Measurements from ENCODE around the gene NSMF. TPM values are rescaled to one million over a fixed set of nuclear protein-coding genes. Genes with fewer than 3 reads are reported as not detected.

NSMF gene
- total RNA-seq, 1 donor from 2014 or later: 131 TPM

GRCh38 chr9:137465720-137466388 is 6.7 kb upstream of the NSMF start:
- Mint-ChIP-seq H3K27ac (ENCODE audit: unreplicated experiment) (no peak overlapping the region), H3K9me3 (ENCODE audit: unreplicated experiment) (peaks cover 9% of the 10 kb centered on the region), H3K4me3 (ENCODE audit: unreplicated experiment) (peak overlapping the region; percentile 60), H3K27me3 (ENCODE audit: unreplicated experiment) (peaks cover 6% of the 10 kb centered on the region), H3K4me1 (ENCODE audit: low read depth, unreplicated experiment) (peaks cover 2% of the 10 kb centered on the region), H3K36me3 (ENCODE audit: unreplicated experiment) (peaks cover 6% of the 10 kb centered on the region)
- no peak for TF ChIP-seq CTCF (IDR thresholded peaks at IDR 0.05; ENCODE audit: partially characterized antibody, unreplicated experiment)
- DNase-seq: no peak

GRCh38 chr9:137465000-137465719 is 6.0 kb upstream of the NSMF start:
- no peak overlapping the region for H3K4me3 Mint-ChIP-seq (ENCODE audit: unreplicated experiment)
- H3K9me3 Mint-ChIP-seq (ENCODE audit: unreplicated experiment): peaks cover 9% of the 10 kb centered on the region
- no peak overlapping the region for H3K27ac Mint-ChIP-seq (ENCODE audit: unreplicated experiment)
- no peak for DNase-seq
- peaks cover 5% of the 10 kb centered on the region for H3K27me3 Mint-ChIP-seq (ENCODE audit: unreplicated experiment)
- H3K4me1 Mint-ChIP-seq (ENCODE audit: low read depth, unreplicated experiment): peaks cover 2% of the 10 kb centered on the region
- H3K36me3 Mint-ChIP-seq (ENCODE audit: unreplicated experiment): peaks cover 6% of the 10 kb centered on the region
- no peak for TF ChIP-seq CTCF (IDR thresholded peaks at IDR 0.05; ENCODE audit: partially characterized antibody, unreplicated experiment)

GRCh38 chr9:137464291-137464999 is 5.3 kb upstream of the NSMF start:
- Mint-ChIP-seq H3K9me3 (ENCODE audit: unreplicated experiment) (peaks cover 9% of the 10 kb centered on the region), H3K27ac (ENCODE audit: unreplicated experiment) (no peak overlapping the region), H3K36me3 (ENCODE audit: unreplicated experiment) (peaks cover 6% of the 10 kb centered on the region), H3K4me3 (ENCODE audit: unreplicated experiment) (no peak overlapping the region), H3K4me1 (ENCODE audit: low read depth, unreplicated experiment) (peaks cover 2% of the 10 kb centered on the region), H3K27me3 (ENCODE audit: unreplicated experiment) (peaks cover 5% of the 10 kb centered on the region)
- TF ChIP-seq CTCF (IDR thresholded peaks at IDR 0.05; ENCODE audit: partially characterized antibody, unreplicated experiment): no peak
- DNase-seq: no peak

- H3K4me3 Mint-ChIP-seq (ENCODE audit: unreplicated experiment): no peak overlapping the region
- H3K4me1 Mint-ChIP-seq (ENCODE audit: low read depth, unreplicated experiment): peaks cover 2% of the 10 kb centered on the region
- H3K27ac Mint-ChIP-seq (ENCODE audit: unreplicated experiment): no peak overlapping the region
- no peak for TF ChIP-seq CTCF (IDR thresholded peaks at IDR 0.05; ENCODE audit: partially characterized antibody, unreplicated experiment)
- no peak for DNase-seq
- H3K9me3 Mint-ChIP-seq (ENCODE audit: unreplicated experiment): peaks cover 9% of the 10 kb centered on the region
- H3K27me3 Mint-ChIP-seq (ENCODE audit: unreplicated experiment): peaks cover 5% of the 10 kb centered on the region
- H3K36me3 Mint-ChIP-seq (ENCODE audit: unreplicated experiment): peaks cover 6% of the 10 kb centered on the region
Measured at GRCh38 chr9:137463931-137464290, 4.8 kb upstream of the NSMF start.

Data from glutamatergic neuron (in vitro differentiated cells).